Skeletal muscle cell (primary cell): ENCODE results near the gene CATSPER1.

Experiments
- DNase-seq: peaks from one replicate; pipeline ENCODE4 v3.0.0-alpha.2; 2010; ENCODE audit warnings: low read depth
- H3K4me3 ChIP-seq: 2 replicates; pipeline ENCODE4 v1.5.1; 2011; ENCODE audit warnings: low read depth, mild to moderate bottlenecking, control low read depth, low read length, moderate library complexity

CATSPER1 gene

GRCh38 chr11:66008095-66008467, 18.2 kb downstream of the CATSPER1 start:
- H3K4me3 ChIP-seq = no peak overlapping the region
- DNase-seq = no peak

DNA sequence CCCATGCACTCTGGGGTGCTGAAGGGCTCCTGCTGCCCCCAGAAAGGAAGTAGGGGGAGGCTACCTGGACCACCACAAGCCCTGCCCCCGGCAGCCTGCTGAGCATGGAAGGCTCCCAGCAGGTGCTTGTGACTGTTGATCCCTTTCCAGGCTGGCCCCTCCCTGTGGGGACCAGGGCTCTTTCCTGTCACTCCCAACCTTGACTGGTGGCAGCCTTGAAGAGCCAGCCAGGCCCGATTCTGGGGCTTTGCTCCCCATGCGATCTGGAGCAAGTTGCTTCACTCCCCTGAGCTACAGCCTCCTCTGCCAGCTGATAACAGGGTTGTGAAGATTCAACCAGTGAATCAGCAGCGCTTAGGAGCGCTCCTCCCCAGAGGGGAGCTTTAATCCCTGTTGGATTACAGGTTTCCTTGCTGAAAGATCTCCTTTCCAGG, 19.1 kb downstream of the CATSPER1 start:
- H3K4me3 ChIP-seq = no peak overlapping the region

GRCh38 chr11:66006891-66007176, 19.4 kb downstream of the CATSPER1 start:
- no peak overlapping the region for H3K4me3 ChIP-seq
- no peak for DNase-seq

More for the DNA sequence above, 19.1 kb downstream of the CATSPER1 start:
- no peak for DNase-seq

DNA sequence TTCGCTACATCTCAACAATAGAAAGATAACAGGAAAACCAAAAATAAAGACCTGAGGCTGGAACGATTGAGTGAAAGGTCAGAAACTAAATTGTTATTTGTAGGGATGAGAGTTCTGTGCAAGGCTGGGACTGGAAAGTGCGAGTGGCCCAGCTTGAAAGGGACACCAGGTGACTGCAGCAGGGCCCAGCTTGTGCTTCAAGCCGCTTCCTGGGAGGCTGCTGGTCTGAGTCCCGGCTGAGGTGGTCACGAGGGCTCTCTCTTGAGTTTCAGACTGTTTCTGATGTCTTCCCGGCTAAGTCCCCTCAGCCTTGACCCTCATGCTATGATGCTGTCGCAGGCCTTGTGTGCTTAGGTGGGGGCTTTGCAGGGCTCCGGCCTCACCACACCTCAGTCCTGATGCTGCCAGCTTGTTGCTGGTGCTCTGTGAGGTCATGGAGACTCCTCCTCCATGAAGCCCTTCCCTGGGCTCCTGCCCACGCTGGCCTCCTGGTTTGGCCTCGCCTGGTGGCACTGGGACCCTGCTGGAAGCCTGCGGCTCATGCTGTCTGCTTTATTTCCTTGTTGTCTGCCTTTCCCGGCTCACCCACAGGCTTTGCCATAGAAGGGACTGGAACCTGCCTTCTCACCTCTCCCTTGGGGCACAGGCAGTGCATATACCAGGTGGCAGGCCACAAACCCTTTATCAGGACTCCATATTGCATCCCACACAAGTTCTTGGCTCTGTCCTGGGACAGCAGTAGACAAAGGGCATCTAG, 20.0 kb downstream of the CATSPER1 start:
- DNase-seq = no peak
- H3K4me3 ChIP-seq = no peak overlapping the region

GRCh38 chr11:66004186-66004585, 22.1 kb downstream of the CATSPER1 start:
- H3K4me3 ChIP-seq = no peak overlapping the region
- no peak for DNase-seq

GRCh38 chr11:66003291-66003690, 23.0 kb downstream of the CATSPER1 start:
- DNase-seq = no peak
- peak overlapping the region; percentile 83 for H3K4me3 ChIP-seq

- no peak for DNase-seq
- H3K4me3 ChIP-seq = peak overlapping the region; percentile 83
These were observed 23.5 kb downstream of the CATSPER1 start for GRCh38 chr11:66002648-66003225.

GRCh38 chr11:66001942-66002647, 24.2 kb downstream of the CATSPER1 start, which contains the start of the genes BANF1 and EIF1AD:
TSS of gene BANF1 (plus strand) at chr11:66002503. CDS start at chr11:66003251, 748 bp downstream.
TSS of gene EIF1AD (minus strand) at chr11:66002157. CDS start at chr11:66000389, 1,768 bp downstream.
- peak within 1 kb of the TSS; percentile 83 for H3K4me3 ChIP-seq
- peak; percentile 95 for DNase-seq

- DNase-seq = no peak
These were observed 29.0 kb downstream of the CATSPER1 start for GRCh38 chr11:65997286-65997685.

GRCh38 chr11:65992056-65992455, 34.2 kb downstream of the CATSPER1 start:
- DNase-seq = no peak
- H3K4me3 ChIP-seq = no peak overlapping the region

More at GRCh38 chr11:65997286-65997685, 29.0 kb downstream of the CATSPER1 start:
- H3K4me3 ChIP-seq = no peak overlapping the region

- DNase-seq = peak; percentile 72
- H3K4me3 ChIP-seq = no peak overlapping the region
These were observed 37.3 kb downstream of the CATSPER1 start for GRCh38 chr11:65988791-65989592.

- H3K4me3 ChIP-seq = no peak overlapping the region
These were observed 38.9 kb downstream of the CATSPER1 start for GRCh38 chr11:65987336-65987735.

DNA sequence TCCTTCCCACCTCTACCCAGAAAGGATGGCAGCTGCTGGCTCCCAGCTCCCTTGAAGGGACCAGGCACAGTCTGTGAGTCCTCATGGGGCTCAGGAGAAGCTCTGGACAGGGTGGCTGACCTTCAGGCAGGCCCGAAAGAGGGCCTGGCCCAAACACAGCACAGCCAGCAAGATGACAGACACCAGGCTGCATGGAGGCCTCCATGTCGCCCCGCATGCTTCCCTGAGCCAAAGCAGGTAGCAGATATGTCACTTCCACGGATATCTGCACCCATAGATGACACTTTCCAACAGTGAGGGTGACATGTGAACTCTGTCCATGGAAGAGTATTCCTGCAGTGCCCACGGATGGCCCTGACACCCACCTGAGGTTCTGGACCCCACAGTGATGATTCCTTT, 42.7 kb downstream of the CATSPER1 start:
- H3K4me3 ChIP-seq = no peak overlapping the region
- no peak for DNase-seq

More at GRCh38 chr11:65987336-65987735, 38.9 kb downstream of the CATSPER1 start:
- DNase-seq = no peak

DNA sequence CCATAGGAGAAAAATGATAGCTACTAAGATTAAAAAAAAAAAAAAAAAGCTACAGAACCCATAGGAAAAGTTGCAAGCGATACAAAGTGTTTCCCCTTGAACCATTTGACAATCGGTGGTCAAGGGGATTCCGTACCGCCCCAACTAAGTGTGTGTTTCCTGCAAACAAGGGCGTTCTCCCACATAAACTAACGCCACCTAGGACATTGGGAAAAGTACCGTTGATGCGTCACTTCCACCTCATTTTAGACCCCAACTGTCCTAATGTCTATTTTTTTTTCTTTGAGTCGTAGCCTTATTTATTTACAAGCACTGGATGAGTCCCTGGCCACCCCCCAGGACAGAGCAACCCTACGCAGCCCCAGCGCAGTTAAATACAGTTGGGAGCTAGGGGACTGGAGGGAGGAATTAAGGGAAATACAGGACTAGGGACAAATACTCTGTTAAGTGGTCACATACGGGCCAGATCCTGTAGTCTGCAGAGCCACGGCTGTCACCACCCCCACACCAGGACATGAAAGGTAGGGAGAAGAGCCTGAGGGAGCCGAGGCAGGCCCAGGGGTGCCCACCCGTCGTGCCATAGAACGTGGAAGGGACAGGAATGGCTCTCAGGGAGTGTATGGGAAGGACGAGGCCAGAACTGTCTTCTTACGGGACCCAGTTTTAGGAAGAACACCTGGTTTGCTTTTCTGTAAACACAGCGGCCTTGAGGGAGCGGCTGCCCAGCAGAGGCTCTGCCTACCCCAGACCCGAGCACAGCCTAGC, 43.3 kb downstream of the CATSPER1 start:
- no peak overlapping the region for H3K4me3 ChIP-seq

DNA sequence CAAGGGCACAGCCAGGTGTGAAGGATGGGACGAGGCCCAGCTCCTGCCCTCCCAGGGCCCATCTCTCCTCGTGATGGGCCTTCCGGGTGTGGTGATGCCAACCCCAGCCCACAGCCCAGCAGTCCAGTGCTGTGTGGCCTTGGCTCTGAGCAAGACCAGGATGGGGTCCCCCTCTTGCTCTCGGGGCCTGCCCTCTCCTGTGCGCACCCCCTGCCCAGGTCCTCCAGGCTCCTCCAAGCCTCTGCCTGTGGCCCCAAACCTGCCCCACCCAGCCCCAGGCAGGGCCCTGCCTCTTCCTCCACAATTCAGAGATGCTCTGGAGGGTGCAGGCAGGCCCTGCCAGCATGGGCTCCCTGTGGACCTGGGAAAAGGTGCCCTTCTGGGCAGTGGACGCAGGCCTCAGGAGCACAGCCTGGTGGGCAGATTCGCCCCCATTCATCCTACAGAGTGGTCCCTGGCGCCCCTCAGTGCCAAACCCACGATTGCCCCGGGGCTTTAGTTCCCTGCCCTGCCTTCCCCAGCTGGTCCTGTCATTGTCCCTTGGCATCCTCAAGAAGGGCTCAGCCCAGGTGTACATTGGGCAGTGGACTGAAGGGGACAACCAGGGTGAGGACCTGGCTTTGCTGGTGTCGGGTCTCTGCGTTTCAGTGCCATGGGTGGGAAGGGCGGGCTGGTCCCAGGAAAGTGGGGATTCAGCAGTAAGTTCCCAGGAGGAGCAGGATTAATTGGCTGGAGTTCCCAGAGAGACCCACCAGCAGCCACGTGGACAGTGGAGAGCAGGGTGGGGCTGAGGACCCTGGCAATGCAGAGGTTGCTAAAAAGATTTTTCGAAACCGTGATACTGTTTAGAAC, 44.1 kb downstream of the CATSPER1 start:
- DNase-seq = no peak
- H3K4me3 ChIP-seq = no peak overlapping the region

More for the DNA sequence above, 43.3 kb downstream of the CATSPER1 start:
- no peak for DNase-seq

GRCh38 chr11:65981101-65981740, 45.1 kb downstream of the CATSPER1 start:
- no peak for DNase-seq
- no peak overlapping the region for H3K4me3 ChIP-seq

- DNase-seq = no peak
- no peak overlapping the region for H3K4me3 ChIP-seq
These were observed 47.0 kb downstream of the CATSPER1 start for GRCh38 chr11:65979261-65979759.
